HepG2 (cell line): Measurements from ENCODE around the gene IPO13. TPM values are rescaled to one million over a fixed set of nuclear protein-coding genes. Genes with fewer than 3 reads are reported as not detected.

Source experiments
- AHR ChIP-seq: IDR thresholded peaks from 2 replicates; pipeline ENCODE4 v1.6.1; 2018; ENCODE audit warnings: missing genetic modification reagents, missing compliant biosample characterization
- KDM6A ChIP-seq: IDR thresholded peaks from 2 replicates; pipeline ENCODE4 v1.6.1; 2016; ENCODE audit warnings: low read depth
- MYNN ChIP-seq: sonication (generic); formaldehyde crosslinking; IDR thresholded peaks from 2 replicates; pipeline ENCODE4 v1.4.0; 2020; ENCODE audit warnings: mild to moderate bottlenecking, low read depth, missing genetic modification reagents
- NFRKB ChIP-seq: fragments of 450-650 bp; IDR thresholded peaks from 2 replicates; pipeline ENCODE4 v1.6.1; 2017
- RBFOX2 ChIP-seq: fragments of 200-400 bp; formaldehyde crosslinking; IDR thresholded peaks from 2 replicates; pipeline ENCODE4 v1.6.1; 2017; ENCODE audit warnings: low read depth, mild to moderate bottlenecking, low read length
- TCF12 ChIP-seq, 2 experiments: fragments of 450-650 bp in 1 of 2; sonication (generic) in 1 of 2; formaldehyde crosslinking in 1 of 2; IDR thresholded peaks; 2 replicates each; pipeline versions ENCODE4 v1.6.1 to v1.8.0; 2017 to 2022; ENCODE audit warnings: antibody characterized with exemption in 1 of 2, mild to moderate bottlenecking in 1 of 2, missing genetic modification reagents in 1 of 2, moderate library complexity in 1 of 2
- ZC3H4 ChIP-seq: sonication (generic); formaldehyde crosslinking; IDR thresholded peaks from 2 replicates; pipeline ENCODE4 v1.4.0; 2020; ENCODE audit warnings: missing genetic modification reagents, borderline replicate concordance
- ZFP1 ChIP-seq: IDR thresholded peaks from 2 replicates; pipeline ENCODE4 v1.6.1; 2016
- ZFP36L2 ChIP-seq: sonication (generic); formaldehyde crosslinking; IDR thresholded peaks from 2 replicates; pipeline ENCODE4 v1.4.0; 2020; ENCODE audit warnings: missing genetic modification reagents
- ZNF121 ChIP-seq: sonication (generic); formaldehyde crosslinking; IDR thresholded peaks from 2 replicates; pipeline ENCODE4 v1.5.0; 2020; ENCODE audit warnings: mild to moderate bottlenecking, missing genetic modification reagents
- ZNF207 ChIP-seq: fragments of 450-650 bp; IDR thresholded peaks from 2 replicates; pipeline ENCODE4 v1.6.1; 2016; ENCODE audit warnings: antibody characterized with exemption, borderline replicate concordance
- ZNF253 ChIP-seq: sonication (generic); formaldehyde crosslinking; IDR thresholded peaks from 2 replicates; pipeline ENCODE4 v1.8.0; 2022; ENCODE audit warnings: mild to moderate bottlenecking, missing genetic modification reagents, borderline replicate concordance
- ZNF34 ChIP-seq: sonication (generic); formaldehyde crosslinking; IDR thresholded peaks from 2 replicates; pipeline ENCODE4 v1.4.0; 2020; ENCODE audit warnings: mild to moderate bottlenecking, missing genetic modification reagents, borderline replicate concordance
- ZNF75D ChIP-seq: sonication (generic); formaldehyde crosslinking; IDR thresholded peaks from 2 replicates; pipeline ENCODE4 v1.8.1; 2023; ENCODE audit warnings: missing genetic modification reagents, mild to moderate bottlenecking, borderline replicate concordance
- polyA plus RNA-seq, 8 experiments: library from polyadenylated mRNA; depleted of rRNA in 3 of 8; stranded (reverse) in 7 of 8; unstranded in 1 of 8; fragments of >200 nt; fragmentation: Illumina TruSeq in 4 of 8; extraction: Trizol in 4 of 8; gene quantifications; 2 replicates each; pipeline versions ENCODE4 v1.2.1 to v1.2.3, GENCODE V29; 2011 to 2016; ENCODE audit warnings: low read depth in 4 of 8, missing spikeins in 1 of 8, mixed read lengths in 1 of 8; ENCODE audit not compliant: insufficient read depth in 1 of 8
- total RNA-seq, 5 experiments: library from RNA; depleted of rRNA; stranded (reverse); fragments of >200 nt; fragmentation: Illumina TruSeq; extraction: Trizol; gene quantifications; 2 replicates each; pipeline ENCODE4 v1.2.3, GENCODE V29; 2016; ENCODE audit warnings: low read depth in 1 of 5
- TF ChIP-seq, protein P1 (sequence below): sonication (generic); formaldehyde crosslinking; IDR thresholded peaks from 2 replicates; pipeline ENCODE4 v1.4.0; 2020; ENCODE audit warnings: missing genetic modification reagents, borderline replicate concordance
- TF ChIP-seq, protein P2 (sequence below): sonication (generic); formaldehyde crosslinking; IDR thresholded peaks from 2 replicates; pipeline ENCODE4 v1.8.0; 2022; ENCODE audit warnings: missing genetic modification reagents, mild to moderate bottlenecking, moderate library complexity, borderline replicate concordance
- TF ChIP-seq, protein P3 (sequence below): sonication (generic); formaldehyde crosslinking; IDR thresholded peaks from 2 replicates; pipeline ENCODE4 v1.4.0; 2020; ENCODE audit warnings: missing genetic modification reagents, low read depth, mild to moderate bottlenecking, borderline replicate concordance
- TF ChIP-seq, protein P4 (sequence below): sonication (generic); formaldehyde crosslinking; IDR thresholded peaks from 2 replicates; pipeline ENCODE4 v1.5.0; 2020; ENCODE audit warnings: missing genetic modification reagents, mild to moderate bottlenecking, borderline replicate concordance
- TF ChIP-seq, protein P5 (sequence below): sonication (generic); formaldehyde crosslinking; IDR thresholded peaks from 2 replicates; pipeline ENCODE4 v1.8.0; 2022; ENCODE audit warnings: mild to moderate bottlenecking, missing genetic modification reagents, moderate library complexity
- TF ChIP-seq, protein P6 (sequence below): sonication (generic); formaldehyde crosslinking; conservative IDR thresholded peaks from 2 replicates; pipeline ENCODE4 v1.8.1; 2023; ENCODE audit warnings: missing genetic modification reagents

The IPO13 gene
- total and polyA plus RNA-seq, 2 of the 13 experiments (the other 11 are each of a cell fraction or from before 2014, with no cell fraction given) = 12.9 to 15.6 TPM

DNA sequence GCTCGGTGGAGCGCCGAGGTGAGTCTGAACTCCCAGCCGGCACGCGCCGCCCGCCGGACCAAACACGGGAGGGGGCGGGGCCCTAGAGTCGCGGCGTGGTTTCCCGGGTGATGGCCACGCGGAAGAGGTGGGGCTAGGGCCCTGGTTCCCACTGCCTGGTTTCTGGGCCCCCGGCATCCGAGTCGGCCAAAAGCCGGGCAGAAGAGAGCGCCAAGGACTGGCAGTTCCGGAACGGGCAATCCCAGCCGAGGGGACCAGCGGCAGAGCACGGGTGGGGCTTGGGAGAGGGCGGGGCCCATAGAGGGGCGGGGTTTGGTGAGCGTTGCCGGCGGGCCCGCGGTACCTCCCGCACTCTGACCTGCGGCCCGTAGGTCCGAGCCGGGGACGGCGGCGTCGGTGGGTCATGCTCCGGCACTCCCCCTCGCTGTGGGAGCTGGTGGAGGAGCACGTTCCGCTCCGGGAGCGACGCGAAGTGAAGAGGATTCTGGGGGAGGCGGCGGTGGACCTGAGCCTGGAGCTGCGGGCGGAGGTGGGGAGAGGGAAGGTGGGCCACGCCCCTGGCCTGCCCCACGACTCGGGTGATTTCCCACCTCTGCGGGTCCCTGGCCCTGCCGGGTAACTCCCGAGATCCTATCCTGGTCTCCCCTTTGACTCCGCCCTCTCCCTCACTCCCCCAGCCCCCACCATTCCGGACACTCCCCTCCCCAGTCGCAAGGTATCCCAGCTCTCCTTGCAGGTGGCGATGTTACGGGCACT lies 44.9 kb downstream of the IPO13 start, which contains the start of gene CCDC24 (continued):
- TF ChIP-seq ZNF34 (CRISPR knock-in tag) (peak; percentile 80; the same call in 1 of the 2 replicates), KDM6A (CRISPR knock-in tag) (no peak), ZFP36L2 (CRISPR knock-in tag) (no peak), MYNN (no peak), AHR (no peak), ZC3H4 (CRISPR knock-in tag) (no peak), TCF12 (IDR thresholded peaks at IDR 0.05) (no peak), TCF12 (CRISPR knock-in tag; IDR thresholded peaks at IDR 0.05) (peak; percentile 54; the same call in 1 of the 2 replicates), ZNF121 (no peak), RBFOX2 (no peak; the same call in 1 of the 2 replicates), NFRKB (no peak), ZNF75D (CRISPR knock-in tag) (no peak), ZNF253 (CRISPR knock-in tag) (no peak), ZFP1 (CRISPR knock-in tag) (no peak), ZNF207 (no peak)
- TF ChIP-seq, protein P1, sequence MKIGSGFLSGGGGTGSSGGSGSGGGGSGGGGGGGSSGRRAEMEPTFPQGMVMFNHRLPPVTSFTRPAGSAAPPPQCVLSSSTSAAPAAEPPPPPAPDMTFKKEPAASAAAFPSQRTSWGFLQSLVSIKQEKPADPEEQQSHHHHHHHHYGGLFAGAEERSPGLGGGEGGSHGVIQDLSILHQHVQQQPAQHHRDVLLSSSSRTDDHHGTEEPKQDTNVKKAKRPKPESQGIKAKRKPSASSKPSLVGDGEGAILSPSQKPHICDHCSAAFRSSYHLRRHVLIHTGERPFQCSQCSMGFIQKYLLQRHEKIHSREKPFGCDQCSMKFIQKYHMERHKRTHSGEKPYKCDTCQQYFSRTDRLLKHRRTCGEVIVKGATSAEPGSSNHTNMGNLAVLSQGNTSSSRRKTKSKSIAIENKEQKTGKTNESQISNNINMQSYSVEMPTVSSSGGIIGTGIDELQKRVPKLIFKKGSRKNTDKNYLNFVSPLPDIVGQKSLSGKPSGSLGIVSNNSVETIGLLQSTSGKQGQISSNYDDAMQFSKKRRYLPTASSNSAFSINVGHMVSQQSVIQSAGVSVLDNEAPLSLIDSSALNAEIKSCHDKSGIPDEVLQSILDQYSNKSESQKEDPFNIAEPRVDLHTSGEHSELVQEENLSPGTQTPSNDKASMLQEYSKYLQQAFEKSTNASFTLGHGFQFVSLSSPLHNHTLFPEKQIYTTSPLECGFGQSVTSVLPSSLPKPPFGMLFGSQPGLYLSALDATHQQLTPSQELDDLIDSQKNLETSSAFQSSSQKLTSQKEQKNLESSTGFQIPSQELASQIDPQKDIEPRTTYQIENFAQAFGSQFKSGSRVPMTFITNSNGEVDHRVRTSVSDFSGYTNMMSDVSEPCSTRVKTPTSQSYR (CRISPR knock-in tag) = 0 out of 2 replicates have a peak, but pooled peaks have one; percentile 17
- TF ChIP-seq, protein P2, sequence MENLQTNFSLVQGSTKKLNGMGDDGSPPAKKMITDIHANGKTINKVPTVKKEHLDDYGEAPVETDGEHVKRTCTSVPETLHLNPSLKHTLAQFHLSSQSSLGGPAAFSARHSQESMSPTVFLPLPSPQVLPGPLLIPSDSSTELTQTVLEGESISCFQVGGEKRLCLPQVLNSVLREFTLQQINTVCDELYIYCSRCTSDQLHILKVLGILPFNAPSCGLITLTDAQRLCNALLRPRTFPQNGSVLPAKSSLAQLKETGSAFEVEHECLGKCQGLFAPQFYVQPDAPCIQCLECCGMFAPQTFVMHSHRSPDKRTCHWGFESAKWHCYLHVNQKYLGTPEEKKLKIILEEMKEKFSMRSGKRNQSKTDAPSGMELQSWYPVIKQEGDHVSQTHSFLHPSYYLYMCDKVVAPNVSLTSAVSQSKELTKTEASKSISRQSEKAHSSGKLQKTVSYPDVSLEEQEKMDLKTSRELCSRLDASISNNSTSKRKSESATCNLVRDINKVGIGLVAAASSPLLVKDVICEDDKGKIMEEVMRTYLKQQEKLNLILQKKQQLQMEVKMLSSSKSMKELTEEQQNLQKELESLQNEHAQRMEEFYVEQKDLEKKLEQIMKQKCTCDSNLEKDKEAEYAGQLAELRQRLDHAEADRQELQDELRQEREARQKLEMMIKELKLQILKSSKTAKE (CRISPR knock-in tag) = peak; percentile 71
- TF ChIP-seq, protein P3, sequence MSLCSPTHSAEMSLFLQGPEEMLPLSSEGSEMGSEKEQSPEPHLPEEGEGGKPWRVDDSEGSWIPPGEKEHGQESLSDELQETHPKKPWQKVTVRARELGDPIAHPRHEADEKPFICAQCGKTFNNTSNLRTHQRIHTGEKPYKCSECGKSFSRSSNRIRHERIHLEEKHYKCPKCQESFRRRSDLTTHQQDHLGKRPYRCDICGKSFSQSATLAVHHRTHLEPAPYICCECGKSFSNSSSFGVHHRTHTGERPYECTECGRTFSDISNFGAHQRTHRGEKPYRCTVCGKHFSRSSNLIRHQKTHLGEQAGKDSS (CRISPR knock-in tag) = peak; percentile 3; the same call in 1 of the 2 replicates
- TF ChIP-seq, protein P4, sequence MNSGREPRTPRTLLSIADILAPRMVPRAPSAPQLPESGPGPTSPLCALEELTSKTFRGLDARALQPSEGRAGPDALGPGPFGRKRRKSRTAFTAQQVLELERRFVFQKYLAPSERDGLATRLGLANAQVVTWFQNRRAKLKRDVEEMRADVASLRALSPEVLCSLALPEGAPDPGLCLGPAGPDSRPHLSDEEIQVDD = no peak
- TF ChIP-seq, protein P5, sequence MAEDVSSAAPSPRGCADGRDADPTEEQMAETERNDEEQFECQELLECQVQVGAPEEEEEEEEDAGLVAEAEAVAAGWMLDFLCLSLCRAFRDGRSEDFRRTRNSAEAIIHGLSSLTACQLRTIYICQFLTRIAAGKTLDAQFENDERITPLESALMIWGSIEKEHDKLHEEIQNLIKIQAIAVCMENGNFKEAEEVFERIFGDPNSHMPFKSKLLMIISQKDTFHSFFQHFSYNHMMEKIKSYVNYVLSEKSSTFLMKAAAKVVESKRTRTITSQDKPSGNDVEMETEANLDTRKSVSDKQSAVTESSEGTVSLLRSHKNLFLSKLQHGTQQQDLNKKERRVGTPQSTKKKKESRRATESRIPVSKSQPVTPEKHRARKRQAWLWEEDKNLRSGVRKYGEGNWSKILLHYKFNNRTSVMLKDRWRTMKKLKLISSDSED (CRISPR knock-in tag) = no peak
- TF ChIP-seq, protein P6, sequence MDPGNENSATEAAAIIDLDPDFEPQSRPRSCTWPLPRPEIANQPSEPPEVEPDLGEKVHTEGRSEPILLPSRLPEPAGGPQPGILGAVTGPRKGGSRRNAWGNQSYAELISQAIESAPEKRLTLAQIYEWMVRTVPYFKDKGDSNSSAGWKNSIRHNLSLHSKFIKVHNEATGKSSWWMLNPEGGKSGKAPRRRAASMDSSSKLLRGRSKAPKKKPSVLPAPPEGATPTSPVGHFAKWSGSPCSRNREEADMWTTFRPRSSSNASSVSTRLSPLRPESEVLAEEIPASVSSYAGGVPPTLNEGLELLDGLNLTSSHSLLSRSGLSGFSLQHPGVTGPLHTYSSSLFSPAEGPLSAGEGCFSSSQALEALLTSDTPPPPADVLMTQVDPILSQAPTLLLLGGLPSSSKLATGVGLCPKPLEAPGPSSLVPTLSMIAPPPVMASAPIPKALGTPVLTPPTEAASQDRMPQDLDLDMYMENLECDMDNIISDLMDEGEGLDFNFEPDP (CRISPR knock-in tag) = no peak
